HL-60/S4 treated with phorbol 12-myristate 13-acetate at 8.2 ng/mL for 4 days and 3 days (cell line): ENCODE measurements around the gene PBX1.

Experiments
- in situ Hi-C: fragments of 300-500 bp; cut with MboI; formaldehyde crosslinking; loops from 2 replicates; pipeline ENCODE4 v1.15.0; 2022; ENCODE audit warnings: low sequenced_read_pairs

PBX1 gene

DNA sequence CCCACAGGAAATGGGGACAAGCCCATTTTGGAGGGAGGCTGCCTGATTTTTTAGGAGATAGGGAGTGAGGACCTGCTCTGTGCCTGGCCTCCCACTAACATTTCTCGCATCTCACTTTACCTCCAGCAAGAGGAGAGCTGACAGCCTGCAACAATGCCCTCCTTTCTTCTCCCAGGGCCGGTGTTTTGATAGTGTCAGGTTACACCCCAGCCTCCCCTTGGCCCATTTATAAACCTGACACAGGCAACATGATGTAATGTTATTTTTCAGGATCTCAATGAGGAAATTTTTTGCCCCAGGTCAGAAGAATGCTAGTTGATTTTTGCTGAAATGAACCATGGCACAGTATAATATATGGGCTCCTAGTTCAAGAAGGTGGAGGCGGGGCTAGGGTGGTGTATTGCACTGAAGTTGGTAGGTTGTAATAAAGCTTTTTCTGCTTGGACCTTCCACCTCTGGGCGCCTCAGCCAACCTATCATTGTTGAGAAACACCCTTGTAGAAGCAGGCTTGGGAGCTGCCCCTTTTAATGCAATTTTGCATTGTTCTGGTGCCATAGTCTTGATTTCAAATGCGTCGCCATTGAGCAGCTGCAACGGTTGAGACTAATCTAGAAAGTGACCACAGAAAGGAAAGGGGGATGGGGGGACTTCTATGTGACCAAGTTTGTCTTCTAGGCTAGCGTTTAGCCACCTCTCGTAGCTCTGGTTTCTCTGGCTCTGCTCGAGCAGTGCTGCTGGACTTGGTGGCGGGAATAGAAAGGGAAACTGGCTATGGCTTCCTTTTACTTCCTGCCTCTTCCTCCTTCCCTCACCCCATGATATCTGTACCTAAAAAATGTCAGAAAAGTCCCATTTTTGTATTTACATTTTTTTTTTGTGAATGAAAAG lies 53.0 kb downstream of the PBX1 start:
- in situ Hi-C loops = no loop called here

GRCh38 chr1:164613176-164613575 lies 54.2 kb downstream of the PBX1 start:
- in situ Hi-C loops = no loop called here

GRCh38 chr1:164614316-164614715 lies 55.3 kb downstream of the PBX1 start:
- in situ Hi-C loops = no loop called here

DNA sequence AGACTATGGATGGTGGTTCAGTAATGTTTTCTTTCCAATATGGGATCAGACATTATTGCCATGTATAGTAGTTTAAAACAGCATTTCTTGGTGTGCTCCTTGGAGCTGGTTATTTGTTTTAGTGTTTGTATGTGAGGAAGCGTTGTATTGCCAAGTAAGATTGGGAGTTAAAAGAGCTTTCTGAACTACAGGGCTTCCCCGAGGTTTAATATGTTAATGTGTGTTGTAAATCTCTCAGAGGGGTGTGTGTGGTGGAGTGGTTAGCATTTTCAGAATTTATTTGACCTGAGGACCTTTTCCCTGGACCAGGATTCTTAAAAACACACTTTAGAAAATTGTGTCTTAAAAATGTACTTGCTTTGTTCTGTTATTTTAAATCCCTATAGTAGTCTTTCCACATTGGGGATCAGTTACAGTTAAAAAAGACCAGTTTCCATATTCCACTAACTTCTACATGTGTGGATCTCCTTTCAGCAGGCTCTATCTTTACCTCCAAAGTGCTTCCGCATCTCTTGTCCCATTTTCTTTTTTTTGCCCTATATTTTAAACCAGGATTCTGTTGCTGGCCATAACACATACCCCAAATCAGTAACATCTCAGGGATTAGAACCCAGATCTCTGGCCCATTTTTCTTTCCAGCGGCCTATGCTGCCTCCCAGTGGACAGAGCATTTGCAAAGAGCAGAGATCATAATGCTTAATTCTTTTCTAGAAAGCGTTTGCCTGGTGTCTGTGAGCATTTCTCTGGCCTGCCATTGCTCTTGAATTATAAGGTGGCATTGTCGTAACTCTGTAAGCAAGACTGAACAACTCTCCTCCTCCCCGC lies 58.6 kb downstream of the PBX1 start:
- in situ Hi-C loops = no loop called here

DNA sequence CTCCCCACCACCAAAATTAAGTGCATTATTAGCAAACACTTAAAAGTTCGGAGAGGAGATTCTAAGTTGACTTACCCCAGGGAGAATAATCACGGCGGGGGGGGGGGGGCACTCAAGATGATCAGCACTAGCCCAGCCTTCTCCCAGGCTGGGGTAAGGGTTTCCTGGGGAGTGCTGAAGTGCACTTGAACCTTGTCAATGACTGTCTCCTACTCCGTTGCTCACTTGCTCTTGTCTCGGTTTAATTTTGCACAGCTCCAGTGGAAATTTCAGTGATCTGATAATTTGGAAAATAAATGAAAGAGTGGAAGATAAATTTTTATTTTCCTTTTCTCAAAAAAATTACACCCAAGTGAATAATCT lies 59.2 kb downstream of the PBX1 start:
- in situ Hi-C loops = no loop called here

DNA sequence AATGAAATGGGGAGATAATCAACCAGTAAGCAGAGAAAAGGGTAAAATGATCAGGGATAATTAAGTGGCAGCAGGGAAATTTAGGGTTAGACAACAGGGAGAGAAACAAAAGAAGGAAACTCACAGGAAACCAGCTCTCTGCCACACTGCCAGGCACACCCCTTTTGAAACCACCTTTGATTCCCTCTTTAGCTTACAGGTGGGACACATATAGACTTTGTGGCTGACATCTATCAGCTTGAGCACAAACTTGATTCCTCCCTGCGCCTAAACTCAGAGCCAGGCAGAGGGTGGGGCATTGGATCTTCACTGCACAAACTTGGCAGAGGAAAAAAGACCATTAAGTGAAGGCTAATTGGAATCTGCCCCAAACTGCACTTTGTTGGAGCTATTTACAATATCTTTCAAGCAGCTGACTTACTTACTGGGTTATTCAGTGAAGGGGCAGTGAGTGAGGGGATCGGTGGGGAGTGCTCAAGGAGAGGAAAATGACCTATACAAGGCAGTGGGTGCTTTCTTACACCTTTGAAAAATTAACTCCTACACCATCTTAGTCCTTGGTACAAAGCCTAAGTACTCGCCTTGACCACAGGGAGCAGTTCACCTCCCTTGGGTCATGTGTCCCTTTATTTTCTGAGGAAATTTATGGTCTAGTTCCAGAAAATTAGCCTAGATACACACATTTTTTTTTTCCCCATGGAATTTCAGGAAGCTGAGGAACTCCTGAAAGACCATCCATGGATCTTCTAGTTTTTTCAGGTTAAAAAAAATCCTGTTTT lies 60.2 kb downstream of the PBX1 start:
- in situ Hi-C loops = no loop called here

DNA sequence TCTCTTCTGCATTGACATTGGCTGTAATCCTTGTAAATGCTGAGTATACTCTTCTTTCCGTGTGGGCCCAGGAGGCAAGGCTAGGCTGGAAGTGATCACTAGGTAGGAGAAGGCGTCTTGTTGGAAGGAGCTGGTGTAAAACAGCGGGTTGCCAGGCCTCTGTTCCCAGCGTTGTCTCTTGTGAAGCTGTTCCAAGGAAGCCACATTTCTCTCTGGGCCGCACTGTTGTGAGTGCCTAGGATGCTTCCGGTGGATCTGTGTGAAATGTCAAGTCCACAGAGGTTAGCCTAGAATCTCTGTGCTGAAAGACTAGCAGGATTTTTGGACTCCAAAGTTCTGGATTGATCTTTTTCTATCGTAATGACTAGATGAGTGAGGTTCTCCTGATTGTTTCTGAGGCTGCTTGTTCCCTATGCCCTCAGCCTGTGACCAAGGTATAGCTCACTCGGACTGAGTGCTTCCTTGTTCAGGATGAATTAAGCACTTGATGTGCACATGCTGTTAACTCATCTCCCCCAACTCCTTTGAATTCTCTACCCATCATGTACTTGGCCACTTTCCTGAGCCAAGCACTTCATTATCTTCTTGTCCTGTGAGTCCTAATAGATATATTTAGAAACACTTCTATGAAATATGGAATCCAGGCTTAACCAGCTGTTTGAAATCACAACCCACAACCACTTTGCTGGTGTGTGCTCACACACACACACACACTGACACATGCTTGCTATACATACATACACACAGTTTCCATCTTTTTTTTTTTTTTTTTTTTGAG lies 63.3 kb downstream of the PBX1 start:
- in situ Hi-C loops = no loop called here

- in situ Hi-C loops = no loop called here
These were observed 64.8 kb downstream of the PBX1 start for GRCh38 chr1:164623805-164624204.

DNA sequence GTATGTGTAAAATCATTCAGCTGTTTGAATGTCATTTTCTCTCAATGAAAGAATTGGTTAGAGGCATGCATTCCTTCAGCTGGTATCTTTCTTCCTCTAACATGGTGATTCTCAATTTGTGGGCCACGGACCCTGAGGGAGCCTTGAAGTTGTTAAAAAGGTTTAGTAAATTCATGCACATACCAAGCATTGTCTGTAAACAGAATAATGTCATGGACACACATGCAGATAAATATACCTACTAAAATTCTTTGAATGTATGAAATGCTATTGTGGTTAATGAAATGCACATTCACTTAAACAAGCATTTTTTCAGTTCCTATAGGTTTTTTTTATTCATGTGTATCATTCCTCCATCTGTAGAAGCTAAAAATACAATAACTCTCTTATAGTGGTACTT lies 65.4 kb downstream of the PBX1 start:
- in situ Hi-C loops = no loop called here

GRCh38 chr1:164625004-164625617 lies 66.1 kb downstream of the PBX1 start:
- in situ Hi-C loops = no loop called here

GRCh38 chr1:164628772-164629171 lies 69.8 kb downstream of the PBX1 start:
- in situ Hi-C loops = no loop called here

DNA sequence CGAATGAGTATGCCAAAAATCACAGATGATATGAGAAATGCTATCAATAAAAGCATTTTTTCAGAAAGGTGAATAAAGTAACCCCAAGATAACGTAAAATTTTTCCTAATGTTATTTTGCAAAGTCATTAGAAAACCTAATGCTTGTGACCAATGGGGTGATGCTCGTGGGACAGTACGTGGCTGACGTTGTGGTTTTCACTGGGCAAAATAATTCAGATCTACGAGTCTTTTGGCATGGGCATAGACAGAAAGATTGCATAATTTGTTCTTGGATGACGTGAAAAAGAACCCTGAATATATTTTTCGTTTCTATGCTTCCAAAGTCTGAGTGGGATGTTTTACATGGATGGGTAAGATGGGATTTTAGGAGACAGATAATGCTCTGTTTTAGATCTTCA lies 71.0 kb downstream of the PBX1 start:
- in situ Hi-C loops = no loop called here

DNA sequence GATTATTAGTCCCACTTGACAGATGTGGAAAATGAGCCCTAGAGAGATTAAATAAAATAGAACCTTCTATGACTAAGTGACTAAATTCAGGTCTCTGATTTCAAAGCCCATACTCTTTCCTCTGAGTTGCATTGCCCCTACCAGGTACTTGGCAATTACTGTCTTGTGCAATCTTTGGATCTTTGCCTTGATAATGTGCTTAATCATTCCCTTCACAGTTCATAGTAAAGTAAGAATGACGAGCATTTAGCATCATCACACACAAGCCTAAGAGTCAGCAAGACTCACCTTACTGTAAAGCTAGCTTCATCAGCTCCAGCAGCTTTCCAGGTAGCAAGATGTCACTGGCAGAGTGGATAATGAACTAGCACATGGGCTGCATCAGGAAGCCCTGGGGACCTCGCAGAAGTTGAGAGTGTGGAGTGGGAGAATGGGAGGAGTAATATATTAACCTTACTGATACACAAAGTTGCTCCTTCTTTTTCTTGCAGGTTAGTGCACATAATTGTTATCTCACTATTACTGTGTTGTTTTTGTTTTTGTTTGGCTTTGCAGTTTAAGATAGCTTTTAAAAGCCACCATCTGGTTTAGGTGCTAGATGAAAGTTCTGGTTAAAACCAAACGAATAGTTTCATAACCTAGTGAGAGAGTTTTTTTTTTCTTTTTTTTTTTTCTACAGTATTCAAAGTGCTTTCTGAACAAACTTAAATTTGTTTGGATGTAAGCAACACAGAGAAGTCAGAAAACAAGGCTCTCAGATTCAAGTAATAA lies 71.8 kb downstream of the PBX1 start:
- in situ Hi-C loops = no loop called here

DNA sequence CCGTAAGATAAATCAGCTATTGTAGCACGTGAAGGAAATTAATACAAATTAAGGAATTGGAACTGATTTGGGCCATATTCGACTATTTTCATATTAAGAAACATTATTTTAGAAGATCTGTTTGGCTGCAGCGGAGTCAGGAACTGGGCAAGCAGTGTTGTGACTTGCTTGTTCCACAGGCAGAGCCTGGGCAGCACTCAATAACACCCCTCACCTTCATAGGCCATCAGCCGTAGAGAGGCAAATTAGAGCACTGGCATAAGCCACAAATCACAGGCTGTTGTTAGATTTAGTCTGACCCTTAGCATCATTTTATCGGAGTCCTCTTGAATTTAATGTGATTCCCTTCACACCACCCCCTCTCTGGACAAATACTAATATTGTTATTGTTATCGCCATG lies 72.8 kb downstream of the PBX1 start:
- in situ Hi-C loops = no loop called here

- in situ Hi-C loops = no loop called here
These were observed 75.0 kb downstream of the PBX1 start for GRCh38 chr1:164633997-164634396.

- in situ Hi-C loops = no loop called here
These were observed 76.2 kb downstream of the PBX1 start for GRCh38 chr1:164635059-164635802.

GRCh38 chr1:164635803-164636731 lies 77.1 kb downstream of the PBX1 start:
- in situ Hi-C loops = no loop called here

GRCh38 chr1:164636757-164637156 lies 77.8 kb downstream of the PBX1 start:
- in situ Hi-C loops = no loop called here
